ENCODE results near the gene ABHD12B. TPM values are rescaled to one million over a fixed set of nuclear protein-coding genes. Genes with fewer than 3 reads are reported as not detected.

Gene ABHD12B
- not detected in 2 replicates for total RNA-seq (2016; rRNA removed; fragmentation: Illumina TruSeq; extraction: Trizol)
- total RNA-seq (2016; cell fraction: cytosol; rRNA removed; fragmentation: Illumina TruSeq; extraction: Trizol; ENCODE audit: low read depth) = not detected in 2 replicates
- not detected in 2 replicates for total RNA-seq (2016; cell fraction: insoluble cytoplasmic fraction; rRNA removed; fragmentation: Illumina TruSeq; extraction: Trizol)
- not detected in 2 replicates for total RNA-seq (2016; cell fraction: membrane; rRNA removed; fragmentation: Illumina TruSeq; extraction: Trizol)
- total RNA-seq (2016; cell fraction: nucleus; rRNA removed; fragmentation: Illumina TruSeq; extraction: Trizol) = not detected in 2 replicates
- not detected in 2 replicates for polyA plus RNA-seq (2011; rRNA removed)
- not detected in 2 replicates for polyA plus RNA-seq (2011; cell fraction: cytosol; rRNA removed)
- not detected in 2 replicates for polyA plus RNA-seq (2011; cell fraction: nucleus; rRNA removed)
- polyA plus RNA-seq (2012) = 0.19 and 0.42 TPM in 2 replicates
- polyA plus RNA-seq (2016; cell fraction: cytosol; fragmentation: Illumina TruSeq; extraction: Trizol; ENCODE audit: low read depth) = not detected in 2 replicates
- not detected in 2 replicates for polyA plus RNA-seq (2016; cell fraction: insoluble cytoplasmic fraction; fragmentation: Illumina TruSeq; extraction: Trizol; ENCODE audit: low read depth)
- not detected in 2 replicates for polyA plus RNA-seq (2016; cell fraction: membrane; fragmentation: Illumina TruSeq; extraction: Trizol; ENCODE audit: low read depth)
- polyA plus RNA-seq (2016; cell fraction: nucleus; fragmentation: Illumina TruSeq; extraction: Trizol; ENCODE audit: insufficient read depth, low read depth) = not detected in 2 replicates
- not detected in 2 replicates for polyA minus RNA-seq (2011; rRNA and poly(A)+ RNA removed; ENCODE audit: low replicate concordance)
- polyA minus RNA-seq (2011; cell fraction: cytosol; rRNA and poly(A)+ RNA removed) = not detected in 2 replicates
- polyA minus RNA-seq (2011; cell fraction: nucleus; rRNA and poly(A)+ RNA removed) = not detected in 2 replicates
- percentile 11 among the genes with signal in this experiment for Bru-seq, nascent RNA
- not detected for BruChase-seq, experiment 1, labeled RNA remaining after a 6-hour chase
- percentile 3 among the genes with signal in this experiment for BruChase-seq, experiment 2, labeled RNA remaining after a 2-hour chase
- long read RNA-seq, experiment 1 = 0 reads
- long read RNA-seq, experiment 2 = 0 reads

- Histone ChIP-seq H3K36me3 (replicated peaks in 1 of 2; ENCODE audit: control insufficient read depth in 1 of 2, insufficient read depth in 2 of 2, low read length in 2 of 2) (no peaks in the 10 kb centered on the region), H3K4me3 (replicated peaks in 1 of 3; ENCODE audit: insufficient read depth in 1 of 3, low read depth in 2 of 3, low read length in 3 of 3) (no peak within 1 kb of the TSS), H3K79me2 (ENCODE audit: insufficient read depth, low read length) (no peaks in the 10 kb centered on the region), H3K4me2 (ENCODE audit: low read depth, low read length) (no peak within 1 kb of the TSS), H3K4me1 (ENCODE audit: insufficient read depth, low read length) (peaks cover 47% of the 10 kb centered on the region), H3K9ac (ENCODE audit: insufficient read depth, low read depth, low read length) (no peak within 1 kb of the TSS), H2AFZ (ENCODE audit: low read length) (no peak within 1 kb of the TSS), H3K27ac (ENCODE audit: extremely low read length, insufficient read depth, low read length) (no peak within 1 kb of the TSS), H4K20me1 (ENCODE audit: insufficient read depth, low read length) (no peaks in the 10 kb centered on the region), H3K27me3 (ENCODE audit: control insufficient read depth in 1 of 2, insufficient read depth in 2 of 2, low read length in 2 of 2) (no peaks in the 10 kb centered on the region), H3K9me3 (ENCODE audit: low read length) (no peaks in the 10 kb centered on the region)
- POLR2A ChIA-PET = no interaction called here
- DNase-seq (ENCODE audit: low spot score) (no peak), FAIRE-seq (no peak), ATAC-seq (no peak)
- CTCF ChIA-PET (ENCODE audit: low intra/inter-chr PET ratio, low total read pairs) = no interaction called here
- no TSS peak for BruUV-seq (replicated peaks)
- intact Hi-C loops (cut with micrococcal nuclease; ENCODE audit: unreplicated experiment) = no loop called here
- in situ Hi-C loops (cut with HindIII; ENCODE audit: extremely low pct_ligation_motif_present, low pct_unique_long_range_greater_than_20kb) = no loop called here
- 98% methylated on average over 36 of the region's 63 CpGs for WGBS (ENCODE audit: low lambda C conversion rate)
- no peak for TF ChIP-seq RFXAP (CRISPR knock-in tag; IDR thresholded peaks at IDR 0.05; ENCODE audit: borderline replicate concordance)
- TF ChIP-seq ZNF775 (CRISPR knock-in tag; IDR thresholded peaks at IDR 0.05; ENCODE audit: borderline replicate concordance) = no peak
- no peak for TF ChIP-seq ZNF367 (CRISPR knock-in tag; IDR thresholded peaks at IDR 0.05; ENCODE audit: borderline replicate concordance)
- TF ChIP-seq PLRG1 (conservative IDR thresholded peaks at IDR 0.05) = no peak
- TF ChIP-seq SRSF4 (IDR thresholded peaks at IDR 0.05; ENCODE audit: low read depth, low read length, poor library complexity, severe bottlenecking) = no peak
- TF ChIP-seq FOXP1 (IDR thresholded peaks at IDR 0.05) = no peak
- TF ChIP-seq FOXP1 (CRISPR knock-in tag; IDR thresholded peaks at IDR 0.05) = no peak
- TF ChIP-seq THAP9 (CRISPR knock-in tag; IDR thresholded peaks at IDR 0.05; ENCODE audit: borderline replicate concordance) = no peak
- TF ChIP-seq ZNF569 (CRISPR knock-in tag; IDR thresholded peaks at IDR 0.05; ENCODE audit: borderline replicate concordance) = no peak
Observed at GRCh38 chr14:50871914-50872732, at the start of gene ABHD12B. TSS of gene ABHD12B (plus strand) at chr14:50872053. CDS start at chr14:50872175, 122 bp downstream.
